NCI-H2029 (cell line): ENCODE data around the gene ACTG2.
A peak's percentile ranks its signal among the peaks of the same experiment; 100 is the strongest.
"Not testable (repeated sequence)": the region's sequence is repeated elsewhere in the genome, so short reads cannot be mapped to it uniquely, and the experiment has no call there.

Experiments
- DNase-seq: peaks from one replicate; lab custom pipeline; 2025; lab: John Stamatoyannopoulos, UW

Gene ACTG2

DNA sequence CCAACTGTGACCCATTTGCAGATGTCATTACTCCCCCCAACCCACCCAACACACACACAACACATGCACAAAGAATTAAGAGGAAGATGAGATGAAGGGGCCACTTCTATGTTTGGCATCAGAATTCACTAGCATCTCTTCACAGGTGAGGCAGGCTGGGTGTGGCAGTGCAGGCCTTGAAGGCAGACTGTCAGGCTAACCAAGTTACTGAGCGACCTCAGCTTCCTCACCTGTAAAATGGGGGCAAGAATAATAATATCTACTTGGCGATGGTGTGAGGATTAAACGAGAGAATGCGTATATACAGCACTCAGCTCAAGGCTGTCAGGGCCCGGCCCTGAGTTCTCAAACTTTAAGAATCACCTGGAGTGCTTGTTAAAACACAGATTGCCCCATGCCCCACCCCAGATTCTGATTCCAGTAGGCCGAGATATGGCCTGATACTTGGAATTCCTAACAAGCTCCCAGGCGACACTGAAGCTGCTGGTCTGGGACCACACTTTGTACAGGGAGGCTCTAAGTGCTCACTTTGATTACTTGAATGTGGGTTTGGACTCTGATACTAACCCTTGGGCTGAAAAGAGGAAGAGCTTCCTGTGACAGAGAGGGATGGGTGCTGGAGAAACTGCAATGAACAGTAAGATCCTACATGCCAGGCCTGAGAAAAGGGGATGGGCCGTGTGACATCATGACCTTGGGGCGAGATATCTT is 1.1 kb downstream of the ACTG2 start:
- DNase-seq, result no peak

DNA sequence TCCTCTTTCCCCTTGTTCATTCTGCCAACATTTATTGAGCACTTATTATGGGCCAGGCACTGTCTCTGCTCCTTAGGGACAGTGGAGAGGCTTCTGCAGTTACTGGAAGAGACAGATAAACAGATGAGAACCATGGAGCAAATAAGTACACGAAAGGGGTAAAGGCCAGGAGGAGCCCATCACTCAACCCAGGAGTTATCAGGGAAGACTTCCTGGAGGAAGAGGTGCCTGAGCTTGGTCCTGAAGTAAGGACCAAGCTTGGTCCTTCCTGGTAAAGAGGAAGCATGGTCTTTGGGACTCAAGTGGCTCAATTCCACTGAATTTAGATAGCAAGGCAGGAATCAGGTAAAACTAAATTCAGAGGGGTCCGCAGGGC is 1.7 kb downstream of the ACTG2 start:
- DNase-seq, result no peak

DNA sequence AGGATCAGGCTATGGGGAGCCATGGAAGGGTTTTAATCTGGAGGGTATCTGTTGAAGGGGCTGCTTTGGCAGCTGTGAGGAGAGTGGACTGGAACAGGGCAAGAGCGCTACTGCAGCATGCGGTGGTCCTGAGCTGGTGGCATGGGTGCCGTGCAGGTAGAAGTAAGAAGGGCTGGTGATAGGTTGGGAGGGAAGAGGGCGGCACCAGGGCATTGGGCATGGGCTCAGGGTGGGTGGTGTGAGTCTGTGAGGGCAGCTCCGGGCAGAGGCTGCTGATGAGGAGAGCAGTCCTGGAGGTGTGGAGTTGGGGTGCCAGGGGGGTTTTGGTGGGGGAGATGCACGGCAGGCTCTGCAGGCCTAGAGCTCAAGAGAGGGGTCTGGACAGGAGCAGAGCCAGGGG is 2.1 kb downstream of the ACTG2 start:
- DNase-seq, result no peak

DNA sequence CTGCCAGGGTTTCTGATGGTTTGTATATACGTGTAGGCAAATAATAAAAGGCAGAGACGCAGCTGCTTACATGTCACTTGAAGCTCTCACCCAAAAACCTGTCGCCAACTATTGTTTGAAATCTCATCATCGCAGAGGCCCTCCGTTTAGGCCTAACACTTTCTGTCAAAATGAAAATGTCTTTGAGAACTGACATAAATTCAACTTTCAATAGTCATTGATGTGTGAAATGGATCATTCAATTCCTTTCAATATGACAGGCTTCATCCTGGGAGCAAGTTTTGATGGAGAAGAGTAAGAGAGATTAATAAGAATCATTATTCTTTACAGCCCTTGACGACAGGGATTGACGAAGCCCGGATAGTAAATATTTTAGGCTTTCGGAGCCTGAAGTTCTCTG is 2.7 kb downstream of the ACTG2 start:
- no peak for DNase-seq

DNA sequence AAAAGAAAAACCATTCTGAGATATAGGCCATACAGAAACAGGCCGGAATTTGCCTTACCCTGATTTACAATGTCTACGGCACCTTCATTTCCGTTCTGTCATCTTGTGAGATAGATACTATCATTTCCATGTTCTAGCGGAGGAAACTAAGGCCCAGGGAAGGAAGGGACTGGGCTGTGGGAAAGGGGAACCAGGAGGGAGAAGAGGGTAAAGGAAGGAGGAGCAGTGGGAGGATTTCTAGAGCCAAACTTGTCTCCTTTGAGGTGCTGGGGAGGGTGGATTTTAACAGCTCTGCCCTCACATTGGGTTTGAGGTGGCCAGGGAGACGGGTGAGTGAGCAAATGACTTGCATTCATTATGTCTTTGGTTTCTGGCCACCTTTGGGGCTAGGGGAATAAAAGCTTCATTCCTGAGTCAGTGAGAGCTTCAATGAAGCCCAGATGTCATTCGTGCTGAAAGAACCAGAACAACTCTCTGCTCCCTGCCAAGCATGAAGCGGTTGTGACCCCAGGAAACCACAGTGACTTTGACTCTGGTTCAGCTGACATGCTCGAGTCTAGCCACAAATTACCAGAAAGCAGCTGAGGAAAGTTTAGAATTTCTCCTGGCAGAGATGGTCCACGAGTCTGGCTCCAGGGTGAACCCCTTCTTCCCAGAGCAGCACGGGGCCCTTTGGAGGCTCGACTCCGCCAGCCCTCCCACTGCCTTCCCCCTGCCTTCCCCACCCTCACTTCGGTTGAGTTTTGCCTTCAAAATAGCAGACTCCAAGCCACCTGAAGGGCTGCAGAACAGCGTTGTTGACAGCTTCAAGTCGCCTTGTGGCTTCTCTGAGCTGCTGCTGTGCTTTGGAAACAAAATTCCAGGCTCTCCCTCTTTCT is 3.8 kb downstream of the ACTG2 start:
- DNase-seq, result no peak

DNA sequence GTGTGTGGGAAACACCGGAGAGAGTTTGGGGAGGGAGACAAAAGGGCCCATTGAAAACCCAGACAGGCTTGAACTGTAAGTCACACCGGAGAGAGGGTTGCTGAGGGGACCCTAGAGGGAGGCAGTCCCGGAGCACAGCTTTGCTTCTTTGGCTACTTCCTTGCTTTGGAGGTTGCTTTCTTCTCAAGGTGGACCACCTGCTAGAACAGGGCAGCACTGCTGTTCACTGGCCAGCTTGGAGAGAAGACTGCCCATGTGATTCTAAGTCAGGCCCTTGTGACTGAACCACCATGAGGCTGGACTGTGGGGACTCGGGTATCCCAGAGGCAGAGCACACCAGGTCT is 4.4 kb downstream of the ACTG2 start:
- DNase-seq, result no peak

DNA sequence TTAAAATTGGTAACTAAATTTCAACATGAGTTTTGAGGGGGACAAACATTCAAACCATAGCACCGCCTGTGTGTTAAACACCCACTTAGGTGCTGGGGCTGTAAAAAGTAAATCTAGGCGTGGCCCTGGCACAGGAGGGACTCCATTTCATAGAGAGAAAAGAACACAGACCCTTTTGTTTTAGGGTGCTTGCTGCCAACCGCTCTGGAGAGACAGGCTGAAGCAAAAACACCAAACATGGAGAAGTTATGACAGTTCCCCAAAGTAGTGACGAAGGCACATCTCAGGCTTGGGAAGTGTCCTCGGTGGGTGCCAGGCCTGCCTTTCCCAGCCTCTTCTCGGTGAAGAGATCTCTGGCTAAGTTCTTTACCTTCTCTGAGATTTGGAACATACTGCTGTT is 5.1 kb downstream of the ACTG2 start:
- no peak for DNase-seq

DNA sequence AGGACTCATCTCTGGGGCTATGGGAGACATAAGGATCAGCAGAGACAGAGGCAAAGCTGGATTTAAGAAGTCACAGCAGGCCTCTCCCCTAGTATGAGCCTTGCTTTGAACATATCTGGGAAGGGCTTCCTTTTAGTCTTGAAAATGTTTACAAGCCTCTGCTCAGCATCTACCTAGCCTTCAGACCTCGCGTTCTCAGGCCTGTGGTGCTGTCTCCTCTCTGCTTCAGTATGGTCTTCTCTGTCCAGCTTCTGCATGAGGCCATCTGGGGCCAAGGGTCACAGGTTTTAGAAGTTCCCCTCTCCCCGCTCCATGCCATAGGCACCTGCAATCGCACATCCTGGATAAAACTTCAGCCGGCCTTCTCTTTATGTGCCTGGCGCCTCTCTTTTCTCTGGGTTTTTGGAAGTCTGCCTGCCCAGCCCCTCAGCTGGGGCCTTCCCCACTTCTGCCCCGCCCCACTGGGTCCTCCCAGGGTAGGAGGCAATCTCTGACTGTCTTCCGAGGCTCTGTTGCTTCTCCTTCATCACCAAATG is 7.1 kb downstream of the ACTG2 start:
- no peak for DNase-seq

DNA sequence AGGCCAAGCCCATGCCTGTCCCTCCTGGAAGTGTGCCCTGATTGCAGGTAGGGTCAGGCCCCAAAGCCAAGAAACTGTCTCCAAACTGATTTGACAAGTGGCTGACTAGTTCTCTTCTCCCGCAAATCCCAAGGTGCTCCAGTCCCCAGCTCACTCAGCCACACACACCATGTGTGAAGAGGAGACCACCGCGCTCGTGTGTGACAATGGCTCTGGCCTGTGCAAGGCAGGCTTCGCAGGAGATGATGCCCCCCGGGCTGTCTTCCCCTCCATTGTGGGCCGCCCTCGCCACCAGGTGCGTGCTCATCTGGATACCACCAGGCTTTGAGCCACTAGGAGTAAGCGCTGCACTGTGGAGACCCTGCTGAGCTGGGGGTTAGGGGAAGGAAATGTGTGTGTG is 8.3 kb downstream of the ACTG2 start:
- no peak for DNase-seq

DNA sequence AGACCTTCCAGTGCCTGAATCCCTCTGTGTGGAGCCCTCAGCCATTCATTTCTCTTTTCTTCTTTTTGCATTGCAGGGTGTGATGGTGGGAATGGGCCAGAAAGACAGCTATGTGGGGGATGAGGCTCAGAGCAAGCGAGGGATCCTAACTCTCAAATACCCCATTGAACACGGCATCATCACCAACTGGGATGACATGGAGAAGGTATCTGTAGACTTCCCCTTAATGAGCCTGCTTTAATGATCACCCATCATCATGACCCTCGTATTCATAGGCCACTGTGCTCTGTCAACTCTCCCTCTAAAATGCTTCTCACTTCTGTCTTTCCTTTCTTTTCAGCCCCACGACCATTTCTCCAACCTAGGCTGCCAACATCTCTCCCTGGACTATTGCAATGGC is 9.5 kb downstream of the ACTG2 start:
- DNase-seq, result no peak

DNA sequence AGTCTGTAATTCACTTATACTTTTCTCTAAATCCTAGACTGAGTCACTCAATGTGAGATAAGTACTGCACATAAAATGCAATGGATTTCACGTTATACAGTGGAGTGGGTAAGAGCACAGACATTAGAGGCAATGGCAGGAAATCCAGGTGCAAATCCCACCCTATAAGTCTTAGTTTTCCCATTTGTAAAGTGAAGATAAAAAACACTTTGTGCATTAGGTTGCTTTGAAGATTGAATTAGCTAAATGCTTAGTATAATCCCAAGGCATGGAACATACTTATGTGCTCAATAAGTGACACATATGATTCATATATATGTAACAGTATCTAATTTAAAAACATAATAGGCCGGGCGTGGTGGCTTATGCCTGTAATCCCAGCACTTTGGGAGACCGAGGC is 10.5 kb downstream of the ACTG2 start:
- DNase-seq, result no peak

DNA sequence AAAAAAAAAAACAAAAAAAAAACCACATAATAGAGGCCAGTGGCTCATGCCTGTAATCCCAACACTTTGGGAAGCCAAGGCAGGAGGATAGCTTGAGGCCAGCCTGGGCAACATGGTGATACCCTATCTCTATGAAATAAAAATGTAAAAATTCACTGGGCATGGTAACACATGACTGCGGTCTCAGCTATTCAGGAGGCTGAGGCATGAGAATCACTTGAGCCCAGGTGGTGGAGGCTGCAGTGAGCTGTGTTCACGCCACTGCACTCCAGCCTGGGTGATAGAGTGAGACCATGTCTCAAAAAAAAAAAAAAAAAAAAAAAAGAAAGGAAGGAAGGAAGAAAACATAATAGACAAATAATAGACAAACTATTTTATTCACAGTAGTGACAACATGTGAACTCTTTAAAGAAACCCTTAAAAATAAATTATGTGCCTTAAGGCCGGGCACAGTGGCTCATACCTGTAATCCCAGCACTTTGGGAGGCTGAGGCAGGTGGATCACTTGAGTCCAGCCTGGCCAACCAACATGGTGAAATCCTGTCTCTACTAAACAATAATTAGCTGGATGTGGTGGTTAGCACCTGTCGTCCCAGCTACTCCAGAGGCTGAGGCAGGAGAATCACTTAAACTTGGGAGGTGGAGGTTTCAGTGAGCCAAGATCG is 11.3 kb downstream of the ACTG2 start:
- DNase-seq, result not testable (repeated sequence)

DNA sequence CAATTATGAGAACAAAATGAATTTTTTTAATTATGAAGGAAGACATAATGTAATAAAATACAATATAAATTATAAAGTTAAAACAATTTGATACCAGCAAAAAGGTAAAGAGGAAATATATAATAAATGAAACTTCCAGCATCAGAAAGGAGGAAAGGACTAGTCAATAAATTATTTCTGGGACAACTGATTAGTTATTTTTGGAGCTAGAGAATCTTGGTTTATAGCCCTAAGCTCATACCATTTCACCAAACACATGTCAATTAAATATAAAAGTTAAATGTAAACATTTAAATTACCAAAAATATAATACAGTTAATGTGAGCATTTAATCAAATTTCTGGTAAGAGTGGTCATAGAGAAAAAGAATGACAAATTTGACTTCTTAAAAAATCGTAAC is 12.1 kb downstream of the ACTG2 start:
- no peak for DNase-seq

DNA sequence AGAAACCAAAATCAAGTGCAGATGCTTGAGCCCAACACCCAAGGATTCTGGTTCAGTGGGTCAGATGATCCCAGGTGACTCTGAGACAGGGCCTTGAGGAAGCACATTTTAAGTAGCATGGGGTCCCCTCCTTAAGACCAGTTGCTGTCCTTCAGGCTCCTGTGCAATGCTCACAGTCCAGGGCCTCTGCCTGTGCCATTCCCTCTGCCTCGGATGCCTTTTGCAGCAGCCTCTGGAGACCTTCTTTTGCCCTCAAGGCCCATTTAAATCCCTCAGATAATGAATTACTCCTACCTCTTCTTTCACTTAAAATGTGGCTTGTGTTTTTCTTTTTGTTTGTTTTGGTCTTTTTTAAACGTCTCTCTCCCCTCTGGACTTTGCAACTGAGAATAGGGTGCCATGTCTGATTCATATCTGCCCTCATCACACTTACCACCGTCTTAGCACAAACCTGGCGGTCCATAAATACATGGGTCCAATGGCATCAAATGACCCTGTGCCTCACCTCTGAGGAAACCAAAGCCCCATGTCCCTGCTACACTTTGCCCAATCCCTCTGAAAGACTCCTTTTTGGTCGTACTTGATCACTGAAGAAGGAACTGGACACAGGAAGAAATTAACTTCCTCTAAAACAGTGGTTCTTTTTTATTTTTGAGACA is 14.2 kb downstream of the ACTG2 start:
- no peak for DNase-seq

DNA sequence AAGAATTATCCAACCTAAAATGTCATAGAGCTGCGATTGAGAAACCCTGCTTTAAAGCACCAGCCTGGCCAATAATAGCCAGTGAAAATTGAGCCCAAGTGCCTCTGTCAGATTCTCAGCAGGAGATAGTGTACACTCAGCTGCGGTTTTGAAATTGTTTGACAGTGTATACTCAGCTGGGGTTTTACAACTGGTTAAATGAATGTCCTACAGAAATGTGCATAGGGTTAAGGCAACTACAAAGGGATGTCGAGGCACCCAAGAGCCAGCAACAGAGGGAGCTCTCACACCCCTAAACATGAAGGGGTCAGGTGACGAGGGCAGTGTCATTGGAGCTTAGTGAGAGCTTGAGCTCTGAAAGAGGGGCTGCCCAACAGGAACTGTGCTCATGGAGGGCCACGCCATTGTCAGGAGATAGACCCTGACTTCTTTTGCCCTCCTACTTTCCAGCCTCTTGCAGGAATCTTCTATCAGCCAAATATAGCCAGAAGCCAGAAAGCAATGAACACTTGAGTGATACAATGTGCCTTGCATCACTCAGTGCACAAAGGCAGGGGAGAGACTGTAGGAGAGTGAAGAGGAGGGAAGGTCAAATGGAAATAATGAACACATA is 15.1 kb downstream of the ACTG2 start:
- DNase-seq, result peak; percentile 59

DNA sequence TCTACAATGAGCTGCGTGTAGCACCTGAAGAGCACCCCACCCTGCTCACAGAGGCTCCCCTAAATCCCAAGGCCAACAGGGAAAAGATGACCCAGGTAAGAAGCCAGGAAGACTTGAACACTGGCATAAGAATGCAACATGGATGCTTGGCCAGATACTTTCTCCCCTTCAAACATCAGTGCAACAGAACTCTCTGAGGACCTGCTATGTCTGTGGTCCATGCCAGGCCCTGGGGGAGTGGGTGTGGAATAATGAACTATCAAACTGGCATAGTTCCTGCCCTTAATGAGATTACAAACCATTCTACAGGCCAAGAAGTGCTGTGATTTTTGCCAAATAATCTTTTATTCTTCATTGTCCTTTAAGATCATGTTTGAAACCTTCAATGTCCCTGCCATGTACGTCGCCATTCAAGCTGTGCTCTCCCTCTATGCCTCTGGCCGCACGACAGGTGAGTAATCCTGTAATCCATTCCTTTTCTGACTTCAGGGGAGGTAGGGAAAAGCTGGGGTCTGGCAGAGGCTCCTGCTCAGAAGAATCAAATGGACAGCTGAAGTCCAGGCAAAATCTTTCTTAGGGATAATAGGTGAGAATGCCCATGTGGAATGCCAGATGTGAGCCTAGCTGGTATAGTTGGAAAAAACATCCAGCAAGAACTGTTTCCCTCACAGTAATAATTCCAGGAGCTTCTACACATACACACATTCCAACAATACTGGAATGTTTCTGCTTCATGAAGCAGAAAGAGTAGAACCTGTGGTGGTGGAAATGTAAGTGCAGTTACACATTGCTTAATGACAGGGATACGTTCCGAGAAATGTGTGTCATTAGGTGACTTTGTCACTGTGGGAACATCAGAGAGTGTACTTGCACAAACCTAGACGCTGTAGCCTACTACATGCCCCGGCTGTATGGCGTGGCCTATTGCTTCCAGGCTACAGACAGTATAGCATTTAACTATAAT is 16.2 kb downstream of the ACTG2 start:
- DNase-seq, result no peak

DNA sequence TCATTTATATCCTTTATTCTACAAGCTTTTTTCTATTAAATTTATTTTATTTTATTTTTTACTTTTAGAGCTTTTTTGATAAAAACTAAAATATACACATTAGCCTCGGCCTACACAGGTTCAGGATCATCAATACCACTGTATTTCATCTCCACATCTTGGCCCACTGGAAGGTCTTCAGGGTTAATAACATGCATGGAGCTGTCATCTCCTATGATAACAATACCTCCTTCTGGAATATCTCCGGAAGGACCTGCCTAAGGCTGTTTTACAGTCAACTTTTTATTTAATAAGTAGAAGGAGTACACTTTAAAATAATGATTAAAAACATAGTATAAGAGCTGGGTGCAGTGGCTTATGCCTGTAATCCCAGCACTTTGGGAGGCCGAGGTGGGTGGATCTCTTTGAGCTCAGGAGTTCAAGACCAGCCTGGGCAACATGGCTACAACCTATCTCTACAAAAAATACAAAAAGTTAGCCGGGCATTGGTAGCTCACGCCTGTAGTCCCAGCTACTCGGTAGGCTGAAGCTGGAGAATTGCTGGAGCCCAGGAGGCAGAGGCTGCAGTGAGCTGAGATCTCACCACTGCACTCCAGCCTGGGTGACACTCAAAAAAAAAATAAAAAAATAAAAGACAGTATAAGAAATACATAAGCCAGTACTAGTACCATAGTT is 18.2 kb downstream of the ACTG2 start:
- no peak for DNase-seq

DNA sequence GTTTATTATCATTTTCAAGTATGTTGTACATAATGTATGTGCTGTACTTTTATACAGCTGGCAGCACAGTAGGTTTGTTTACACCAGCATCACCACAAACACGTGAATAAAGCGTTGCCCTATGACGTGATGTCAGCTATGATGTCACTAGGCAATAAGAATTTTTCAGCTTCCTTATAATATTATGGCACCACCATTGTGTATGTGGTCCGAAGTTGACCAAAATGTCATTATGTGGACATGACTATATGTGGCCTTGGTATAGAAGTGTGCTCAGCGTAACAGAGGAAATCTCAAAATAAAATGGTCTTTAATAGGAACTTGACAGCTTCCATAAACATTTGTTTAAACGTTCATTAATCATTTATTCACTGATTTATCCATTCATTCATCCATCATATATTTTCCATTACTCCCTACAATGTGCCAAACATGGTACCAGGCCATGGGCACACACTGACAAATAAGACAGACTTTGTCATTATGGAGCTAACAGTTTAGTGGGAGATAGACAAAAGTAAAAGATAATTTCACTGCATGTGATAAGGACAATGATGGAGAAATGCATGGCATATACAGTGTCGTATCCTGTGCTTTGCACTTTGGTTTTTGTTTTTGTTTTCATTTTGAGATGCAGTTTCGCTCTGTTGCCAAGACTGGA is 18.9 kb downstream of the ACTG2 start:
- DNase-seq, result no peak

DNA sequence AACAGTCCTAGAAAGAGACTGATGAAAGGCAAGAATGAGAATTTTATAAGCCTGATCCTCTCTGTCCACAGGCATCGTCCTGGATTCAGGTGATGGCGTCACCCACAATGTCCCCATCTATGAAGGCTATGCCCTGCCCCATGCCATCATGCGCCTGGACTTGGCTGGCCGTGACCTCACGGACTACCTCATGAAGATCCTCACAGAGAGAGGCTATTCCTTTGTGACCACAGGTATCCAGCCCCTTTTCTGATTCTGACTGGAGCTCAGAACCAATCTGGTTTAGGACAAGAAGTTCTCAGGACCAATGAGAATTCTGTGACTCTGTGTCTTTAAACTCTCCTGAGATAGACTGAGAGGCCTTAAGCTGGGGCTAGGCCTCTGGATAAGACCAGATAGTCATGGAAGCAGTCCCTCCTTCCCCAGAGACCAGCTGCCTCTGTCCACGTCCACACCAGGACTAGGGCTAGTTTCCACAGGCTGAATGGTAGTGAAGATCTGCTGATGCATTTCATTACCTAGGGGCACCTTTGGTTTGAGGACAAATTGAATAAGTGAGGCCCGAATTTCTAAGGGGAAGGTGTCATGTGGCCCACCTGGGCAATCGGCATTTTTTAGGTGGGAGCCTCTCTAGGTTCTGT is 20.7 kb downstream of the ACTG2 start:
- no peak for DNase-seq
